Ovary (tissue), 9 donors: Measurements from ENCODE around the gene DOCK11. TPM values are rescaled to one million over a fixed set of nuclear protein-coding genes. Genes with fewer than 3 reads are reported as not detected.

ENCODE experiments used
- DNase-seq, 5 donors: peaks; one replicate each; pipeline ENCODE4 v3.0.0-alpha.2; 2019 to 2020
- H3K27ac ChIP-seq, 2 donors: fragments of 200-600 bp; one replicate each; pipeline versions ENCODE4 v1.5.1 to v1.8.0; 2019 to 2022
- H3K27me3 ChIP-seq: fragments of 200-600 bp; one replicate; pipeline ENCODE4 v1.8.0; 2022
- H3K36me3 ChIP-seq: fragments of 200-600 bp; sonication (generic); one replicate; pipeline ENCODE4 v1.5.1; 2019
- H3K4me1 ChIP-seq: one replicate; pipeline ENCODE4 v1.8.1; 2013; ENCODE audit warnings: mild to moderate bottlenecking, moderate library complexity; ENCODE audit not compliant: insufficient read depth
- H3K4me3 ChIP-seq: fragments of 200-600 bp; sonication (generic); one replicate; pipeline ENCODE4 v1.5.1; 2017
- H3K9me3 ChIP-seq, 2 donors: fragments of 200-600 bp in 1 of 2; sonication (generic) in 1 of 2; one replicate each; pipeline versions ENCODE4 v1.5.1 to v1.8.1; 2013 to 2019; ENCODE audit warnings: mild to moderate bottlenecking in 1 of 2, moderate library complexity in 1 of 2
- EP300 ChIP-seq: sonication (generic); formaldehyde crosslinking; IDR thresholded peaks from one replicate; pipeline ENCODE4 v1.6.1; 2017; ENCODE audit warnings: antibody characterized with exemption
- POLR2A ChIP-seq: fragments of 450-650 bp; IDR thresholded peaks from one replicate; pipeline ENCODE4 v1.6.1; 2017; ENCODE audit warnings: antibody characterized with exemption, mild to moderate bottlenecking, moderate library complexity
- WGBS, 3 donors: extraction: QIAGEN DNeasy Blood & Tissue Kit in 1 of 3; methylation state at CpG; one replicate each; pipeline versions ENCODE4 v1.1.5 to v1.1.7; 2013 to 2017; 5-methylcytosine and 5-hydroxymethylcytosine counted together
- intact Hi-C, 4 donors: fragments of 100-400 bp; cut with DNase I; formaldehyde crosslinking; loops; one replicate each; pipeline versions ENCODE4 v1.11.0 to v1.15.1; 2022 to 2023
- polyA plus RNA-seq, 2 donors: library from polyadenylated mRNA; stranded (reverse); fragments of 200-250 nt in 1 of 2; fragments of 350-450 nt in 1 of 2; fragmentation: Illumina TruSeq in 1 of 2; extraction: RNeasy Lipid Tissue Mini Kit (QIAGEN cat#74804) in 1 of 2; gene quantifications; one replicate each; pipeline ENCODE4 v1.2.3, GENCODE V29; 2013 to 2014
- total RNA-seq, 7 donors: library from RNA; depleted of rRNA in 2 of 7; stranded (reverse); fragments of >200 nt in 2 of 7; fragmentation: NEBNext Ultra II Directional in 3 of 7; extraction: Animal tissue kit (Norgen Biotek cat#: 25700) in 3 of 7; gene quantifications; one replicate each; pipeline versions ENCODE4 v1.1.0 to v1.2.4, GENCODE V29; 2016 to 2023
- TF ChIP-seq, protein P1 (sequence below), 3 donors: fragments of 450-650 bp in 2 of 3; fragments of 200-600 bp in 1 of 3; IDR thresholded peaks; one replicate each; pipeline versions ENCODE4 v1.5.1 to v1.8.0; 2016 to 2022; ENCODE audit warnings: antibody characterized with exemption in 3 of 3, mild to moderate bottlenecking in 1 of 3
- donor health status: DM: no; HTN: no; CAD: no; lungs with moderate emphysema.
- donor health status: DM: no; HTN: no; CAD: no.
- donor health status: Bipolar disorder and iron deficiency.
- donor health status: DM: yes; HTN: yes; CAD: no.
- donor health status: DM: no; HTN: no; CAD: no.
- donor health status: DM: yes; HTN: yes; CAD: no.

DOCK11 gene
- total and polyA plus RNA-seq, 9 donors: 3.6 to 18.5 (median 6.1) TPM

DNA sequence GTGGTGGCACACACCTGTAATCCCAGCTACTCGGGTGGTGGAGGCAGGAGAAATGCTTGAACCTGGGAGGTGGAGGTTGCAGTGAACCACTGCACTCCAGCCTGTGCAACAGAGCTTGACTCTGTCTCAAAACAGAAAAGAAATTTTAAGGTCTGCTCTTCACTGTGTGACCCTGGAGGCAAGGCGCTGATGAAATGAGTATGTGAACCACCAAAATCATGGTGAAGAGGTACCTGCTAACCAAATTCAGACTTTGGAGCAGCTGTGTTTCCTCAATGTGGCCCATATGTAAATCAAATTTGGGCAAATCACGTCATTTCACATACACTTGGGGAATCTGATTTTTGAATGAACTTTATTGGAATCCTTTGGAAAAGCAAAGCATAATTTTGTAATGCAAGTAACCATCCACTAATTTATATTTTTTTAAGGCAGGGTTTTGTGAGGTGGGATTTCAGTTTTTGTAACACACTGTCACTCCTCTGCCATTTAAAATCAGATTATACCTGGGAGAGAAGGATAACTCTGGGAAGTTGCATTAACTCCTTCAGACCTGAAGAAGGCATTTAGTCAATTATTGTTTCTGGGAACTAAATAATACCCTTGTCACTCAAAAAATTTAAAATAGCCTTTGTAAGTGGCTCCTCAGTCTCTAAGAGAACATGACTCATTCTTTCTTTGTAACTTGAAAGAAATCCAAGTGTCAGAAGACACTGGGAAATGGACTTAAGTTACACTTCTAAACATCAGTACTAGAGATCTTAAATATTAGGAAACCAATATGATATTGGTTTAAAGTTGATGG is 24.0 kb downstream of the DOCK11 start:
- Histone ChIP-seq H3K9me3 (no peaks in the 10 kb centered on the region), H3K36me3 (no peaks in the 10 kb centered on the region), H3K27me3 (no peaks in the 10 kb centered on the region), H3K4me3 (no peak overlapping the region), H3K27ac (no peak overlapping the region), H3K4me1 (no peaks in the 10 kb centered on the region)
- 66 to 72% (median 67%) methylated on average over 3 of the region's 3 CpGs for WGBS, 3 donors
- TF ChIP-seq, protein P1, sequence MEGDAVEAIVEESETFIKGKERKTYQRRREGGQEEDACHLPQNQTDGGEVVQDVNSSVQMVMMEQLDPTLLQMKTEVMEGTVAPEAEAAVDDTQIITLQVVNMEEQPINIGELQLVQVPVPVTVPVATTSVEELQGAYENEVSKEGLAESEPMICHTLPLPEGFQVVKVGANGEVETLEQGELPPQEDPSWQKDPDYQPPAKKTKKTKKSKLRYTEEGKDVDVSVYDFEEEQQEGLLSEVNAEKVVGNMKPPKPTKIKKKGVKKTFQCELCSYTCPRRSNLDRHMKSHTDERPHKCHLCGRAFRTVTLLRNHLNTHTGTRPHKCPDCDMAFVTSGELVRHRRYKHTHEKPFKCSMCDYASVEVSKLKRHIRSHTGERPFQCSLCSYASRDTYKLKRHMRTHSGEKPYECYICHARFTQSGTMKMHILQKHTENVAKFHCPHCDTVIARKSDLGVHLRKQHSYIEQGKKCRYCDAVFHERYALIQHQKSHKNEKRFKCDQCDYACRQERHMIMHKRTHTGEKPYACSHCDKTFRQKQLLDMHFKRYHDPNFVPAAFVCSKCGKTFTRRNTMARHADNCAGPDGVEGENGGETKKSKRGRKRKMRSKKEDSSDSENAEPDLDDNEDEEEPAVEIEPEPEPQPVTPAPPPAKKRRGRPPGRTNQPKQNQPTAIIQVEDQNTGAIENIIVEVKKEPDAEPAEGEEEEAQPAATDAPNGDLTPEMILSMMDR (IDR thresholded peaks at IDR 0.05): no peak
- TF ChIP-seq POLR2A (no peak), EP300 (no peak)
- no peak for DNase-seq
- intact Hi-C loops: no loop called here

DNA sequence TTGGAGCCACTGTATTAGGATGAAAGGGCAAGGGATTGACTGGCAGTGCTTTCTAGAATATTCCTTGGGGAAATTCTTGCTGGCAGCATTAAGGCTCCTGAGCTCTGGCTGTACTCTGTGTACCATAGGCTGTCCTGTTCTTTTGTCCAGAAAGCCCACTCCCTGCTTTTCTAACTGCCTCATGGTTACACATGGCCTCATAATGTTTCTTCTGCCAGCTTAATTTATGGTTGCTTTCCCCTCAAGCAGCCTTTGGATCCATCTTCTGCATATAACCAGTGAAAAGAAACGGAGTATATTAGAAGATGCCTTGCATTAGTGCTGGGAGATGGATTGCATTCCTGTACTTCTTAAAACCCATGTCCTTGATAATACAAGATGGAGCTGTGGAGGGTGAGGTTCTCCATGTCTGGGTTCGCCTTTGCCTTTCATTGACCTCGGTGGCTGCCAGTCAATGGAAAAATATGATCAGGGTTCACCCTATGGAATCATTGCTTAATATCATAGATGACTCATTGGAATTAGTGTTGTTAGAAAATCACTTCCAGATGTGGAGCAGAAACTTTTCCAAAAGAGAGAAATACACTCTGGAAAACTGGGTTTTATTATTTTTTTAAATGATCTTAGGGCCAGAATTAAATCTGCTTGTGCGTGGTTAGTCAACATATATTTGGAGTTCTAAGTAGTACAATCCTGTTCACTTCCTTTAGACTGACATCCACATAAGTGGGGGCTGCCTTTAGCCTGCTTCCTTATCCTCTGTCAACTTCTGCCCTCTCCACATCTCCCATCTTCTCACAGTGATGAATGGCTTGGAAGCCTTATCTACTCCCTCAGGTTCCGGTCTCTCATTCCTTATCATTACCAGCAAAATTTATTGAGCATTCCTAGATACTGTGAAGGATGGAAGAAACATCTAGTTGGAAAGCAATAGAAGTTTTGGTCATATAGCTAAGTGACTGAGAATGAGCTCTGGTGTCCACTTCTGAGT is 24.9 kb downstream of the DOCK11 start:
- DNase-seq: no peak
- H3K4me3 ChIP-seq: no peak overlapping the region
- TF ChIP-seq POLR2A (no peak), EP300 (no peak)
- TF ChIP-seq, protein P1 (IDR thresholded peaks at IDR 0.05): no peak
- no peaks in the 10 kb centered on the region for H3K27me3 ChIP-seq
- no peaks in the 10 kb centered on the region for H3K9me3 ChIP-seq
- H3K27ac ChIP-seq: no peak overlapping the region
- no peaks in the 10 kb centered on the region for H3K36me3 ChIP-seq
- intact Hi-C loops: no loop called here
- H3K4me1 ChIP-seq: no peaks in the 10 kb centered on the region
- WGBS, 3 donors: 47 to 57% (median 54%) methylated on average over 5 of the region's 5 CpGs

DNA sequence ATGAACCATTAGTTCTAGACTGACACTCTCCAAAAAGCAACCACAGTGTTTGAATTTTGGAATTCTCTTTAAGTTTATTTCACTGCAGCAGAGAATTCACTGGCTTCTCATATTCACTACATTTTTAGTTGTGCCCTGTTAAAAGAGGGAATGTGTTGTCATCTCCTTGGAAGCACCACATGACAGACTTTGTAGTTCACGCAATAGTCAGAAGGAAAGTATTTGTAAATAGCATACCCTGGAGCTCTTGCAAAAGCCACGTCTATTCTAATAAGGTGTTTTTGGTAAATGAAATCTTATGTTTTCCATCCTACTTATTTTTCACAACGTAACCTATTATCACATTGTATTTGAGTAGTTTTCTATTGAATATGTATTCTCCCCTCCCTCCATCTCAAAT is 25.8 kb downstream of the DOCK11 start:
- Histone ChIP-seq H3K27ac (no peak overlapping the region), H3K27me3 (no peaks in the 10 kb centered on the region), H3K36me3 (no peaks in the 10 kb centered on the region), H3K9me3 (no peaks in the 10 kb centered on the region), H3K4me3 (no peak overlapping the region), H3K4me1 (no peaks in the 10 kb centered on the region)
- WGBS, 3 donors: 58 to 62% (median 61%) methylated on average over 3 of the region's 3 CpGs
- TF ChIP-seq, protein P1 (IDR thresholded peaks at IDR 0.05): no peak
- TF ChIP-seq EP300: no peak
- no peak for TF ChIP-seq POLR2A
- intact Hi-C loops: no loop called here
- no peak for DNase-seq

DNA sequence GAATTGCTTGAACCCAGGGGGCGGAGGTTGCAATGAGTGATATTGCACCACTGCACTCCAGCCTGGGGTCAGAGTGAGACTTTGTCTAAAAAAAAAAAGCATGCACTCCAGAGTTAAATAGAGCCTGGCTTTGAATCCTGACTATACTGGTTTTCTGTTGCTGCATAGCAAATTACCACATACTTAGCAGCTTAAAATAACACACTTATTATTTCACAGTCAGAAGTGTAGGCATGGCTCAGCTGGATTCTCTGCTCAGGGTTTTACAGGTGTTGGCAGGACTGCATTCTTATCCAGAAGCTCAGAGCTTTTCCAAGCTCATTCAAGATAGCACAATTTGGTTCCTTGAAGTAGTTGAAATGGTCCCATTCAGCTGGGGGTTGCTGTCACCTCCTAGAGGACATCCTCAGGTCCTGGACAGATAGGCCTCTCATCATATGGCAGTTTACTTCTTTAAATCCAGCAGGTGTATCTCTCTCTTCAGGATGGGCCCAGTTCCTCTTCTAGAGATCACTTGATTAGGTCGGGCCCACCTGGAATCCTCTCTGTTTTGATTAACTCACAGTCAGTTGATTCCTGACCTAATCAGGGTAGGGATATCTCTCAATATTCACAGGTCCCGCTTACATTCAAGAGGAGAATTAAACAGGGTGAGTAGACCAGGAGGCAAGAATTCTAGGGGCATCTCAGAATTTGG is 26.8 kb downstream of the DOCK11 start:
- Histone ChIP-seq H3K27me3 (no peaks in the 10 kb centered on the region), H3K4me3 (no peak overlapping the region), H3K27ac (no peak overlapping the region), H3K36me3 (no peaks in the 10 kb centered on the region), H3K4me1 (no peaks in the 10 kb centered on the region), H3K9me3 (no peaks in the 10 kb centered on the region)
- WGBS, 3 donors: 79 to 84% (median 80%) methylated on average over 3 of the region's 3 CpGs
- intact Hi-C loops: no loop called here
- TF ChIP-seq EP300 (no peak), POLR2A (no peak)
- TF ChIP-seq, protein P1 (IDR thresholded peaks at IDR 0.05): no peak
- DNase-seq: no peak
